NCI-H146 treated with DMSO at 0.1 percent for 48 hours (cell line): ENCODE results near the gene MAST3.
A peak's percentile ranks its signal among the peaks of the same experiment; 100 is the strongest.

Experiments
- DNase-seq: peaks from one replicate; lab custom pipeline; 2025; ENCODE audit not compliant: unreplicated experiment; lab: John Stamatoyannopoulos, UW

MAST3 gene

DNA sequence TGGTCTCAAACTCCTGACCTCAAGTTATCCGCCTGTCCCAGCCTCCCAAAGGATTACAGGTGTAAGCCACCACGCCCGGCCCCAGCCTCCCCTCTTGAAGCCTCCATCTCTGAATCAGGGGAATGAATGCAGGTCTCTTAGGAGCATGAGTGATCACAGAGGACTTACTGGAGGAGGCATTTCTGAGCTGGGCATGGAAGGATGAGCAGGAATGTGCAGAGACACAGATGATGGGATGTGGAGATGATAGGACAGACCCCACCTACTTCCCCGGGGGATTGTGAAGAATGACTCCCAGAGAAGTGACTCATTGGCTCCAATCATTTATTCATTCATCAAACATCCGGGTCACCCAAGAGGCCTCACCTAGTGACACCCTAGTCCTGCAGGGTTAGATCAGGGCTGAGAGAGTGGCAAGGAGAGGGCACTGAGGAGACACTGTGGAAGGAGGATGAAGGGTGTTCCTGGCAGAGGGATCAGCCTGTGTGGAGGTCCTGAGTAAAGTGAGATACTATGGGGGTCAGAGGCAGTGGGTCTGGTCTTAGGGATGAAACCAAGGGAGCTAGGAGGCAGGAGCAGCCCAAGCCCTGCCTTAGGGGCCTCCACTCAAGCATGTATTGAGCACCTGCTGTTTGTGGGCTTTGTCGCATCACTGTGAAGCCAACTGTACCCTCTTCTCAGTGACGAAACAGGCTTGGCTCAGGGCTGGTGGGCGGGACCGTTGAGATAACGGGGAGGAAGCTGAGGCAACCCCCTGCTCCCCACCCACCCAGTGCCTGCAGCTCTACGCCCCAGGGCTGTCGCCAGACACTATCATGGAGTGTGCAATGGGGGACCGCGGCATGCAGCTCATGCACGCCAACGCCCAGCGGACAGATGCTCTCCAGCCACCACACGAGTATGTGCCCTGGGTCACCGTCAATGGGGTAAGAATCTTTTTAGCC, 79.1 kb downstream of the MAST3 start:
- DNase-seq = no peak

GRCh38 chr19:18179957-18180356, 82.4 kb downstream of the MAST3 start:
- DNase-seq = no peak

DNA sequence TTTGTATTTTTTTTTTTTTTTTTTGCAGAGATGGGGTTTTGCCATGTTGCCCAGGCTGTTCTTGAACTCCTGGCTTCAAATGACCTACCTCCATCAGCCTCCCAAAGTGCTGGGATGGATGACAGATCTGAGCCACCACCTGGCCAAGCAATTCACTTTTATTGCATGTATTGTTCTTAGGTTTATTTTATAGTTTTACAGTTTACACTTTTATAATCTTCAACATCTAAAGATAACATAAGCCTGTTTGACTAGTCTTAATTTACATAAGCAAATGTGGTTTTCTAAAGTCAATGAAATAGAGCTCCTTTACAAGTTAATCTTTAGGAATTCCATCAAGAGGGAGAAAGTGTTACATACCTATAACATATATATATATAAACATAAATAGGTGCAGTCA, 86.0 kb downstream of the MAST3 start:
- DNase-seq = no peak

GRCh38 chr19:18185538-18185937, 88.0 kb downstream of the MAST3 start:
- DNase-seq = no peak

DNA sequence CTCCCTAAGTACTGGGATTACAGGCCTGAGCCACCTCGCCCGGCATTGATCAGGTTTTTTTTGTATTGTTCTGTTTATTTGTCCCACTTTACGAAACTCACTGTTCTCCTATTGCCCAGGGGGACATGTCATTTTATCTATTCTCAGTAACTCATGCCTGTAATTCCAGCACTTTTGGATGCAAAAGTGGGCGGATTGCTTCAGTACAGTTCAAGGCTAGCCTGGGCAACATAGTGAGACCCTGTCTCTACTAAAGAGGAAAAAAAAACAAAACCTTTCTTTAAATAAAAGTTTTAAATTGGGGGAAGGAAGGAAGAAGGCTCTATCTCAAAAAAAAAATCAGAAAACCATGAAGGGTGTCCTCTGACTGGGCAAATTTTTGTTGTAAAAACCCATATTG, 92.7 kb downstream of the MAST3 start:
- no peak for DNase-seq

DNA sequence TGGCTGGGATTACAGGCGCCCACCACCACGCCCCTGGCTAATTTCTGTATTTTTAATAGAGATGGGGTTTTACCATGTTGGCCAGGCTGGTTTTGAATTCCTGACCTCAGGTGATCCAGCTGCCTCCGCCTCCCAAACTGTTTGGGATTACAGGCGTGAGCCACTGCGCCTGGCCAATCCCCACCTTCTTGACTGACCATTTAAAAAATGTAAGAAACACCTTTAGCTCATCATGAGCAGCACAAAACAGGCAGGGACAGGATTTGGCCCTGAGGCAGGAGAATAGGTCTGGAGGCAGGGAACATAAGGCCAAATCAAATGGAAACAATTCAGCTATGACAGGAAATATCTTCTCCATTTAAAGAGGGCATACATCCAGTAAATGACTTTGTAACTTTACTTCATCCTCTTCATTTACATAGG, 94.1 kb downstream of the MAST3 start:
- DNase-seq = no peak

- peak; percentile 99 for DNase-seq
Measured at GRCh38 chr19:18192673-18193387, 95.3 kb downstream of the MAST3 start, which contains the start of gene MPV17L2. Gene MPV17L2, plus strand, starts transcription at chr19:18193218. Its CDS starts 64 bp downstream, at chr19:18193282.

DNA sequence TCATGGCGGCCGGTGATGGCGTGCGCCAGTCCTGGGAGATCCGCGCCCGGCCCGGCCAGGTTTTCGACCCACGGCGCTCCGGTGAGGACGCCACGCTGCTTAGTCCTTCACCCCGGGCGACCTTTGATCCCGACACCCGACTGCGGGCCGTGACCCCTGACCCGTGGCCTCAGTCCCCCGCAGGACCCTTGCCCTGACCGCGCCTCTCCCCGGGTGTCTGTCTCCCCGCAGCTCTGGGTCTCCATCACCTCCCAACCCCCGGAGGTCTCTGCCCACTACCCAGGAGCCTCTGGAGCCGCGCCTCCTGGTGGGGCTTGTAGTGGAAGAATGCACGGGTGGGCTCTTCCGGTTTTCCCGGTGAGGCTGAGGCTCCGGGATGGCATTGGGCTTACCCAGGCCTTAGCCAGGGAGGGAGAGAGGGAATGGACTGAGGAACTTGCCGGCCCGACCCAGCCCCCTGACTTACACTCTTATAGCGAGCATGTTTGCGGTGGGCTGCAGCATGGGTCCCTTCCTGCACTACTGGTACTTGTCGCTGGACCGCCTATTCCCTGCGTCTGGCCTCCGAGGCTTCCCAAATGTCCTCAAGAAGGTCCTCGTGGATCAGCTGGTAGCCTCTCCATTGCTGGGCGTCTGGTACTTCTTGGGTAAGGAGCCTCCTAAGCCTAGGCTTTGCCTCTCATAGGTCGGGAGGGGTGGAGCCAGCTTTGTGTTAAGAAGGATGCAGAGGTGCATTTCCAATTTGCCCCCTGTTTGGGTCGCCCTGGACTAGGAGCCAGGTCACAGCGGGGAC, 96.0 kb downstream of the MAST3 start:
- DNase-seq = no peak

- no peak for DNase-seq
Measured at GRCh38 chr19:18194181-18194530, 96.6 kb downstream of the MAST3 start.

DNA sequence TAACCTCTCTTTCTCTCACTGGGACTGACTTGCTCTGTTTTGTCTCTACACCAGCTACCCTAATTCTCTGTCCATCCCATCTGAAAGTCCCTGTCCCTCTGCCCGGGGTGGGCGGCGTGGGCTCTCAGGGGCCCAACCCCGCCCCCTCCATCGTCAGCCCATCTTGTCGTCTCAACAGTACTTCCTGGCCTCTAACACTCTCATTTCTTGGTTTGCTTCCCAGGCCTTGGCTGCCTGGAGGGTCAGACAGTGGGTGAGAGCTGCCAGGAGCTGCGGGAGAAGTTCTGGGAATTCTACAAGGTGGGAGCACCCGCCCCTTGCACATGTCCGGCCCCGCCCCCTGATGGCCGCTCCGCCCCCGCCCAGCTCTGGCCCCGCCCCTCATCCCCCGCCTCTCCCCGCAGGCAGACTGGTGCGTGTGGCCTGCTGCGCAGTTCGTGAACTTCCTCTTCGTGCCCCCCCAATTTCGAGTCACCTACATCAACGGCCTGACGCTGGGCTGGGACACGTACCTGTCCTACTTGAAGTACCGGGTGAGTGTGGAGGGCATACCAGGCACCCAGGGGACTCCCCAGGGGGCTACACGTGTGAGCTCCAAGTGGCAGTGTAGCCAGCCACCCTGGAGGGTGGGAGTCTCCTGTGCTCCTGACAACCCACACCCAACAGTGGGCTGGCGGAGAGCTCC, 97.1 kb downstream of the MAST3 start:
- no peak for DNase-seq

GRCh38 chr19:18196511-18196845, 98.9 kb downstream of the MAST3 start:
- DNase-seq = no peak

DNA sequence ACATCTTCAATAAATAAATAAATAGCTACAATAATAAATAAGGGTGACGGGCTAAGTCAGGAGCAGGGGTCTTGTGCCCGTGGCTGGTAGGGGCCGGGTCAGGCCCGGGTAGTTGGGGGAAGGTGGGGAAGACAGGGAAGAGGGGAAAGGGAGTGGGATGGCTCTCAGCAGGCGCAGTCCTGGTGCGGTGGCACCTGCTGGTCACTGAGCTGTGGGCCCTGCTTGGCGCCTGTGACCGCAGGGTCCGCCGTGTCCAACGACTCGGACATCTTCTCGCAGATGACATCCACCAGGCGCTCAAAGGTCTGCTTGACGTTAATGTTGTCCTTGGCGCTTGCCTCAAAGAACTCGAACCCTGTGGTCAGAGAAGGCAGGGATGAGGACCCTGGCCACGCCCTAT, 99.7 kb downstream of the MAST3 start:
- no peak for DNase-seq

GRCh38 chr19:18197941-18198340, 100.4 kb downstream of the MAST3 start:
- no peak for DNase-seq

GRCh38 chr19:18198374-18198773, 100.8 kb downstream of the MAST3 start:
- DNase-seq = no peak
